Amniotic stem cell (primary cell): Measurements from ENCODE around the gene COL9A1.

Source experiments
- DNase-seq: peaks from one replicate; lab custom pipeline; 2025; lab: John Stamatoyannopoulos, UW

Gene COL9A1

DNA sequence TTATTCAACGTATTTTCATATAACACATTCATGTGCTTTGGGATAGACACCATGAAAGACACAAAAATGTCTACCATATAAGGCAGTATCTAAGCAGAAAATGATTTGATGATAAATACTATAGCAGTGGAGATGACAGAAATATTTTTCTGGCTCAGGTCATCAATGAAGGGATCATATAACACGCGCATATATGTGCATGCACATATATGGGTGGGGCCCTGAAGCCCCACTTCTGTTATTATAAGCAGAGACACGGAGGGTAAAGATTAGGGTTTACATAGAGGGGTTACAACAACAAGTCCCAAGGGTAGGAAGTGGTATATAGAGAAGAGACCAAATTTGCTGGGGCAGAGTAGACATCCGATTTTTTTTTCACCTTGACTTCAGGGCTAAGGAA lies 16.0 kb downstream of the COL9A1 start:
- no peak for DNase-seq

DNA sequence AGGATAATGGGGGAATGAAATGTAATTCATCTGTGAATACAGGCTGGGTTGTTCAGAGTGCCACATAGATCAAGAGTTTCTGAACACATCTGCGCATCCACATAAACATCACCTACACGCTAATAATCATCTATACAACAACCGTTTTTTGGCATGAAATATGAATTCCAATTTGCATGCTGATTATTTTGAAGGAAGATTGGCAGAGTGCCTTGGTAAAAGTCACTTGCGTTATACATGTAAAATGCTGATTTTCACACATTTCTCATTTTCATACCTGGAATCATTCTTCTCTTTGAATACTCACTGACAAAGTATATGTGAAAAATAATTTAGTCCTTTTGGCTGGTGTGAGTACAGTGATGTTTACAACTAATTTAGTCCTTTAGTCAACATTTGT lies 17.7 kb downstream of the COL9A1 start:
- DNase-seq, result no peak

DNA sequence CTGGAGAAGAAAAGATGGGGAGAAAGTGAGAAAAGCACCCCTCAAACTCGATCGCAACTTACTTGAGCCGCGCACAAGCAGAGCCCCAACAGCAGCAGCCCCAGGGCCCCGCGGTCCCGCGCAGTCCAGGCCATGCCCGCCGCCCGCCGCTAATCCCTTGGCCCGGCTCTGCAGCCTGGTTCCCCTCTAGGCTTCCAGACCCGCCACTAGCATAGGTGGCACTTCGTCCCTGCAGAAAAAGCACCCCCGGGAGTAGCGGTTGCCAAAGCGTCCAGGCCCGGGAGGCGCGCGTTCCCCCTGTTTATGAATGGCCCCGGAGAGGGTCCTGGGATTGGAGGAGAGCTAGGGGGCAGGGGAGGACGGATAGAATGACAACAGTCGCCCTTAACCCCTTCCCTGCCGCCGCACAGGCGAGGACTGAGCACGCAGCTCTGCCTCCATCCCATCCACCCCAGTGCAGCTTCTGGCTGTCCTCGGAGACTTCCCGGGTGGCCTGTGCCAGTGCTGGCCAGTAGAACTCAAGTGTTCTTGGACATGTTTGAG lies 19.9 kb downstream of the COL9A1 start:
- DNase-seq, result no peak

DNA sequence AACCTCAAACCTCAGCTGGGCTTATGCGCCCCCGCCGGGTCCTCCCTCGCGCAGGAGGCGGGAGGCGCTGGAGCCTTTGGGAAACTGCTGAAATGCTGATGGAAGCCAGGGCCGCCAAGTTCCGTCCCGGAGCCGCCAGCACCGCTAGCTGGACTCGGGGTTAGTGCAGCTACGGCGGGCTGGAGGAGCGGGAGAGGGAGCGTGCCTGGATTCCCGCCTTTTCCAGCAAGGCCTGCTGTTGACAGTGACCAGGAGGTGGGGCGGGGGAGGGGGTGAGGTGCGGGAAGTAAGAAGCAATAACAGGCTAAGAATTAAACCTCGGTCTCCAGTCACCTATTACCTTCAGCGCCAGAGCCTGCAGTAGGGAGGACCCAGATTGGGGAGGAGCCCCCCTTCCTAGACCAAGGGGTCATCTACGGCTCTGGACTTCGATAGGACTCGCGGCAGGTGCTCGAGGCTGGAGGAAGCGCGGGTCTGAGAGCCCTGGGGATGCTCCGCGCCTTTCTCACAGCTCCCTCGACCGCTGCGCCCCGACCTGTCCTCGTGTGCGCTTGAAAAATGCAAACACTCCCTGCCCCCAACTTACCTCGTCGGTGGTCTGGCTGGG lies 20.5 kb downstream of the COL9A1 start:
- no peak for DNase-seq

DNA sequence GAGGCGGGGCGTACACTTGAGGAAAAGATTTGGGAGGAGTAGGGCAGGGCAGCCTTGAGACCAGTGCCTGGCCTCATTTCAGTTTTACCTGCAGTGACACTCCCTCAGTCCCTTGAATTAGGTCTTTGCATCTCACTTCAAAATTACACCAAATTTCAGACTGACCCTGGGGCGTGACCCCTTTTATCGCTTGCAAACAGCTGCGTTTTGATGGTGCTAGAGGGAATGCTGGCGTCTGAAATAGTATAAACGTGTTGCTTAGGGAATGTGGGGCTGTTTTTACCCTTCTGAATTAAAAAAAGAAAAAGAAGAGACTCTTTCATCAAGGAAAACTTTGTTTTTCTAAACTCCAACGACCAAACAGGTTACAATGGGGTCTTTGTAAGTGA lies 21.0 kb downstream of the COL9A1 start:
- no peak for DNase-seq

DNA sequence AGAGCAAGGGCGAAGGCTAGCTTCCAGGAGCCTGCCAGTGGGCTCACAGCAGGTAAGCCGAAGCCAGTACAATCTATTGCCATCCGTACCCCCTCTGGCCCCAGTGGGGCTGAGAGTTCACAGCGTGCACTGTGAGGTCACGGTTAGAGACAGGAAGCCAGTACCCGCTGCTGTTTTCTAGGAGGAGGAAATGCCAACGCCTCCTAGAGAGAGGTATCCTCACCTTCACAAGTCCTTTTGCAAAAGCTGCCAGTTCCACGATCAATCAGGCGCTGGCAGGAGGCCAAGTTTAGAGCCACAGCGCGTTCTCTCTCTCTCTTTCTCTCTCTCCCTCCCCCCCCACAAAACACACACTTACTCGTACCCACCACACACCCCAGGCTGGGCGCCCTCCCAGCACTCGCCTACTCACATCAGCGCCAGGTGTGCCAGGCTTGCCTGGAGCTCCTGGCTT lies 22.5 kb downstream of the COL9A1 start:
- no peak for DNase-seq

DNA sequence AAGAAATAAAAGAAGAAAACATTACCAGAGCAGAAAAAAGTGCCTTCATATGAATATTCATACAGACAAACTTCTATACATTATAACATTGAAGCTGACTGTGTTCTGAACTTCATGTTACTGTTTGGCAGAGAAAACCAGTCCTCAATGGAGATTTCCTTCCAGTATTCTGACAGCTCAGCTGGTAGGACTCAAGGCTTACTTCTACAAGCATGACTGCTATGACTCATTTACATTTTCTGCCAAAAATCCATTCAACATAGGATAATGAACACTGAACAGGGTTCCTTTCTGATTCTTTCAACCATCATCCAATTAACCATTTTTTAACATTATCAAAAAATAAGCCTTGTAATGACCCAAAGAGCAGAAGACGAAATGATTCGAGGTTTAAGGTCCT lies 25.4 kb downstream of the COL9A1 start:
- no peak for DNase-seq

DNA sequence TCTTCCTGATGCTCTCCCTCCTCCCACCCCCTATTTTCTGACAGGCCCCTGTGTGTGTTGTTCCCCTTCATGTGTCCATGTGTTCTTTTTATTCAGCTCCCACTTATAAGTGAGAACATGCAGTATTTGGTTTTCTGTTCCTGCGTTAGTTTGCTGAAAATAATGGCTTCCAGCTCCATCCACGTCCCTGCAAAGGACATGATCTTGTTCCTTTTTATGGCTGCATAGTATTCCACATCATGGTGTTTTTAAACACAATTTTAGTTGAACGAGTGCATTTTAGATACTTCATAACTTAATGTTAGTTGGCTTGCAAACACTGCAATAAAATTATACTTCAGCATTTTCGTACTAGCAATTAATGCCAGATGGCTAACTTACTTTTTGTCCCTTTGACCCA lies 28.5 kb downstream of the COL9A1 start:
- DNase-seq, result no peak

DNA sequence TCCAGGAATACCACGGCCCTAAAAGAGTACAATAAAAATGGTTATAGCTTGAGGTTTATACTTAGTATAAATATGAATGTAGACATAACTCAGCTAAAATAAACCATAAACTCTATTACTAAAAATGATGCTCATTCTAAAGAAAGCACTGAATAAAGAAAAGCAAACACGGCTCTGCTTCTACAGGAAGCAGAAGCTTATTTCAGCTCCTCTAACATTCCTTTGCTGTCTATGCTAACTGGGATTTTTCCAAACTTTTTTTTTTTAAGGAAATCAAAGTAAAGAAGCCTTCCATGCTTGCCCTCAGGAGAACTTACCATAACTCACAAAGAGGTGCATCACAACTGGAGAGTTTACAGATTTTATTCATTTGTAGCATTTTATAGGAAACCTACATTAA lies 30.8 kb downstream of the COL9A1 start:
- no peak for DNase-seq

DNA sequence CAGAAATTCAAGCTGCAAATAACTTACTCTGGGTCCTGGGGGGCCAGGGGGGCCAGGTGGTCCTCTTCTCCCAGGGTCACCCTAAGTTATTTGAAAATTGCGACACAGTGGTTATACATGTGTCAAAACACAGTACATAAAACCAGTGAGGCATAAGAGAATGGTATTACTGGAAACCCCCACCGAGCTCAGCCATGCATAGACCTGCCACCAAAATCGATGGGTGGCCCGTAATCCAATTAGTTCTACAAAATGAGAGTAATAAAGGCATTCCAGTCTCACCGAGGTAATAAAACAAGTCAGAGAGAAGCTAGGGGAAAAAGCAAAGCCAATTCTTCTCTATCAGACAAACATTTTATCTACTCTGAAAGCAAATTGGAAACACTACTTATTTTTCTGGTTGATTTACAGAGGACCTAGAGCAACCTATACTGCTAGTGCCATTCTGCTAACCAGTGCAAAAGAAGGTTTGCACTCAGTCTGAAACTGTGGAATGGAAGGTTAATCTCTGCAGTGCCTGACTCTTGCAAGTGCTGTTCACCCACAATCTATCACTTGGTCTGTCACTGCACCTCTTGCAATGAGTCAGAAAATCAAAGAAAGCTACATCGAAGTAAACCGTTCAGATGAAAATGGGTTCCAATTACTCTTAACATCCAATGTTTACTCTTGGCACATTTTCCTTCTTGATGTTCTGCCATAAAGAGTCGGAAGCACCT lies 32.4 kb downstream of the COL9A1 start:
- no peak for DNase-seq

DNA sequence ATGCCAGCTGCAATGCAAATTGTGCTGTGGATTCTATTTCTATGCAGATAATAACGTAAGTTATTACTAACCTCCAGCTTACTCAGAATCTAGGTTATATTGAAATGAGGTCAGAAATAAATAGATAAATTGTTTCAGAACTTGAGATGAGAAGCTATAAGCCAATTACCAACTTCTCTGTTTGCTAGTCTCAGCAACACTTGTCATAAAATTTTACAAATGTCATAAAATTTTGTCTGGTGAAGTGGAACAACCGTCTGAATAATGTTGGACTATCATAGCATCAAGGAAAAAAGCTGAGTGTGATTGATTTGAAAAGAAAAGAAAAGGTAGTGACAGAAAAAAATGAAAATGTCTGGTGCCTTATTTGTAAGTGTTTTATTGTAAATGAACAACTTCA lies 36.7 kb downstream of the COL9A1 start:
- DNase-seq, result no peak

DNA sequence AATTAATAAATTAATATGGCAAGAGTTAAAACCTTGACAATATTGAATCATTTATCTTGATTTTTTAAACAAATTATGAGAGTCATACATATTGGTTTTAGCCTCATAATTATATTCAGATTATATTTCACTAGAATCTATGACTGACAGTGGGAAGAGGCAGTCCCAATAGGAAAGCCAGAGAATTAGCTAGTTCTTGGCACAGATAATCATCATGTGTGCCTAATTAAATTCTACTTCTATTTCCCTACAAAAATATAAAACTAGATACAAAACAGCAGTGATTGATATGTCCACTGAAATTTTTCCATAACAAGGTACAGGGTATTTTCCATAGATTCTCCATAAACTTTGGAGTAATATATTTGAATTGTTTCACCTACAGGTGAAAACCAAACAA lies 38.6 kb downstream of the COL9A1 start:
- no peak for DNase-seq

DNA sequence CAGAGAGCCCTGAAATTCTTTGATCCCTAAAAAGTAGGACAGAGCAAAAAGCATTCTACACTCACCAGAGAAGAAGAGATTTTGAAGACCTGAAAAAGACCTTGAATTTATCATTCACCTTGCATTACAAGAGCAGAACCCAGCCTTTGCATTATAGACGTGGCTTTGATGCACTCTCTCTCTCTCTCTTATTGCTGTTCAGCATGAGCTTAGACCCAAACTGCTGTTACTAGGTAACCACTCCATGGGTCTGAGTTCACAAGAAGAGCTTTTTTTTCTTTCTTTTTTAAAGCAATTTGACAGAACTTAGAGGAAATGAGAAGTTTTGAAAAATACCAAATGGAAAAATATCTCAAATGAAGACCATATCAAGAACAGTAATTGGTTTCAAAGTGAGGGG lies 44.4 kb downstream of the COL9A1 start:
- DNase-seq, result no peak

DNA sequence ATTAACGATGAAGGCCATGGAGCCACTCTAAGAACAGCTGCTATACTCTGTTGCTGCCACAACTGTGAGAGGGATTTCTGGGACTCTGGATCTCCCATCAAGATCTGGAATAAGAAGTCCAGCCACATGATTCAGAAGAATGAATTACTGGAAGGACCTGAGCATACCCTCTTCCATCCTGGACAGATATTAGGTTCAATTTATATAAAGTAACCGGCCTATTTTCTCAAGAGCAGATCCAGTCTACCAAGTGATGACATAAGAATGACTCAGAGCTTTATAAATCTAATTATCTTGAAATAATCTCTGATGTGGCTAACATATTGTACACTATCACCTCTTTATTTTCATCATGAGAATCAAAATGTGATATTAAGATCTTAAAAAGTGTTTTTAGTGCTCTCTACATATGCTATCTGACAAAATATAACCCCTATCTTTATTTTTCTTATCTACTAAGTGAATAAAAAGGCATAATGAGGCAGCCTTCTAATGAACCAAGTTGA lies 45.1 kb downstream of the COL9A1 start:
- DNase-seq, result no peak

DNA sequence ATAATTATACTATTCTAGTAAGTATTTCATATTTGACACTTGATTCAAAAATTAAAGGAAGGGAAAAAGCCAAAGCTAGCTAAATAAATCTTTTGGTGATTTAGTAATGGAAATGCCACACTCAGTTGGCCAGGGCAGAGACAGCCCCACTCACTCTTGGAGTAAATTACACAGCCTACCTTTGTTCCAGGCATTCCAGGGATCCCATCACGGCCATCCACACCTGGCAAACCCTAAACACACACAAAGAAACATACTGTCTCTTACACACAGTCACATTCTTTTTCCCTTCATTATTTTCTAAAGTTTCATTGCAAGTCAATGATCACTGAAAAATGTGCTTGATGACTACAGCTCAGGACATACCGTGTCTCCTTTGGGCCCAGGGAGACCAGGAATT lies 48.1 kb downstream of the COL9A1 start:
- DNase-seq, result no peak

DNA sequence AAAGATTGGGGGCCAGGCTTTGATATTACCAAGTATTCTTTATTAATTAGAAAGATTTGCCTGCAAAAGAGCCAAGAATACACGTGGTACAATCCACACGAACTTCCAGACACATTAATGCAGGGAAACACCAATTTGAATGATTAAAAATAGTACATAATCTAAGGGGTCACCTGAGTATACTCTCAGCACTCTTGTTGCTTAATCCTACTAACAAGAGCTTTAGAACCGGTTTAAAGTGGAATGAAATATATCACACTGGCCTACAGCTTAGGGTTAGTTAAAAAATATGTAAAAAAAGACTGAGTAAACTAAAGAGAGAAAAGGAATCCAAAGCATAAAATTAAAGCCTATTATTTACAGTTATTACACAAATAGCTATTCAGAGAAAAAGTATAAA lies 49.0 kb downstream of the COL9A1 start:
- no peak for DNase-seq

DNA sequence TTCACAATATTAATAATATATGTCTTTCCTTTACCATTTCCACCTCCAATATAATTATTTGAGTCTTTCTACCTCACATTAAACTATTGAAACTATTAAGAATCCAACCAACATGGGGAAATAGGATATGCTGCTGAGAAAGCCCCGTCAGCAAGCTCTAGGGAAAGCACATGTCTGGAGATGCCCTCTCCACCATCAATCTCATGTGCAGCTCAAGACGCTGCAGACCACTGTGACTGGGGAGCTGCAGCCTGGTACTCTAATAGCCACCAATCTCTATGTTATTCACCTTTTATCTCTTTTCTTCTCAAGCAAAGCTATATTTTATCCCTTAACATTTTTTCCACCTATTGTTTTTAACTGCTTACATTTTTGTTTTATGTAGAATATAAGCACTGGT lies 50.3 kb downstream of the COL9A1 start:
- no peak for DNase-seq

DNA sequence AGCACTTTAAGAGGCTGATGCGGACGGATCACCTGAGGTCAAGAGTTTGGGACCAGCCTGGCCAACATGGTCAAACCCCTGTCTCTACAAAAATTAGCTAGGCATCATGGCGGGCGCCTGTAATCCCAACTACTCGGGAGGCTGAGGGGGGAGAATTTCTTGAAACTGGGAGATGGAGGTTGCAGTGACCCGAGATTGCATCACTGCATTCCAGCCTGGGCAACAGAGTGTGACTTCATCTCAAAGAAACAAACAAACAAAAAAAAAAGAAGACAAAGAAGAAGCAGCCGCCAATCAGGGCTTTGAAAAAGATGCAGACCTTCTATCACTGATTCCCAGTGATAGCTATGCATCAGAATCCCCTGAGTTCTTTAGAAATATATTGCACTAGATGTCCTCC lies 56.8 kb downstream of the COL9A1 start:
- no peak for DNase-seq

DNA sequence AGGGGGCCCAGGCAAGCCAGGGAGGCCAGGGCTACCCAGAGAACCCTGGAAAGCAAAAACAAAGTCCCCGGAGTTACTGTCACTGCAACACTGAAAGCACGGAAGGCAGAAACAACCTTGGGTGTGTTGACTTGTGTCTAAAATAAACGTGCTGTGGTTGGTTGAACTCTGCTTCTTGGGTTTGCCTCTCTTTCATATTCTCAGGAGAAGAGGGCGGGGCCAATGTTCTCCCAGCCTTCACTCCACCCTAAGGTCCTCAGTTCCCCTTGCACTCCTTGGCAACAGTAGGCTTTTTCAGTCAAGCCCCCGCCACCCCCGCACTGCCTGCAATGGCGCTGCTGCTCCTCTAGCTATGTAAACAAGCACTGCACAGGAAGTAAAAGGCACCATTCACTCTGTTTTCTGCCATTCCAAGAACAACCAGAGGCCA lies 60.9 kb downstream of the COL9A1 start:
- DNase-seq, result no peak

DNA sequence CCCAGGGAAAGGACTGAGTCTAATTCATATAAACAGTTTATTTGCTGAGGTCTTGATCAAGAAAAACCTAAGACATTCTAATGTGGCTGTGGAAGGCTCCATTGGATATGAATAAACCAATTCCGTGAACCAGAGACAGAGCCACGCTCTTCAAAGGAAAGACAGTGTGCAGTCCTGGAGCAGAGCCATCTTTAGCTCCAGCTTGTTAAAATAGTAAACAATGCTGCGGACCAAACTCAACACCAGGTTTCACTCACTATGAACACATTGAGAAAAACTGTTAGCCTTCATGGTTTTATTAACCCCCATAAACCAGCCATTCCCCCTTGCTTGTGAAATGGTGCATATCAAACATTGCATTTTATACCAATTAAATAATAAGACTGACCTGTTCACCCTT lies 61.9 kb downstream of the COL9A1 start:
- DNase-seq, result no peak

DNA sequence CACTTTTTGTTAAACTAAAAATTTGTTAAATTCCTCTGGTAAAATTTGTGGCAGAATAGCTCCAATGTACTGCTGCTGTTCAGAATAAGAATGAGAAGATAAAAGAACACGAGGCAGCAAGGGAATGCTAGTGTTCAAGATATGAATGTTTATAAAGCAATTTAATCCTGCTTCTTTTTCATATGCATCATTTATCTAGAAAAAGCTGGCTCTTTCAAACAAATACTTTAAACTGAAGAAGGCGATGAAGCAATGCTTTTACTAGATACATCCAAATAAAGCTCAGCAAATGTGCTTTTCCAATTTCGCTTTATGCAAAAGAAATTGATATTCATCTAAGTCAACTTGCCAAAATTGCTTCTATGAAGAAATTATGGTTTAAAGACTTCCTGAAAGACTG lies 66.5 kb downstream of the COL9A1 start:
- no peak for DNase-seq

DNA sequence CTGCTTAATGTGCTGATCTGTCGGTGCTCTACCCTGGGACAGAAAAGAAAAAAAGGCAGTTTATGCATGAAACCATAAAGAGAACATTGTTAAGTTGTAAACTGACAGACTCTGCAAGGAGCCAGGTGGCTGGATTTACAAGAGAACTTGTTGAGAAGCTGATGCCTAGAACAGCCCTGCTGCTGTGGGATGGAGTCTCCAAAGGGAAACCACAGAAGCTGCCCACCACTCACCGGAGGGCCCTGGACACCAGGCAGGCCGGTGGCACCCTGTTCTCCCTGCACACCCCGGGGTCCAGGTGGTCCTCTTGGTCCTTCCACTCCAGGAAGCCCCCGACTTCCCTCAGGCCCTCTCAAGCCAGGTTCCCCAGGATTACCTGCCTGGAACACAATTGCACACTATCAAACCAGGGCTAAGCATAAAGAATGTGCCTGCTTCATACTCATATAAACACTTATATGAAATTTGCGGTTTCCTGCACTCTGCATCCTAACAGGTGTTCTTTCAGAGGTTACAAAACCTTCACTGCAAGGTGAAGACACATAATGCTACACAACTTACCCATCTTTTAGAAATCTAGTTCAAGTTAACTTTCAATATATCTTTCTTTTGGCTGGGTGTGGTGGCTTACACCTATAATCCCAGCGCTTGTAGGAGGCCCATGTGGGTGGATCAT lies 68.2 kb downstream of the COL9A1 start:
- DNase-seq, result no peak

DNA sequence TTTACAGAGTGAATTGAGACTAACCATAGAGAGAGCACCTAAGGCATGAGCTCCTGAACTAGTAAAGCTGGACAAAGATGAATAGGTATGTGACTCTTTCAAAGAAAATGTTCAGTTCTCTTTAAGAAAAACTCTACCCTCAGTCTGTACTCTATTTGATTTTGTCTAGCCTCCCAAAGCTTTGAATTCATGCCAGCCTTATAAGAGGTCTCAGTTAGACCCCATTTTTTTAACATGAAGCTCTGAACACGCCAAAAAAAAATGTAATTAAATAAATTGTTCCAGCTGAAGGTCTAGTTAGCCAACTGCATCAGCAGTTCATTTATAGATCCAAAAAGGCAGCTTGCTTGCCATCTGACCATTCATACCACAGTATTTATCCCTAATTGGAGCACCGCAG lies 71.6 kb downstream of the COL9A1 start:
- no peak for DNase-seq
